GM10248 (cell line): ENCODE measurements around the gene PML.
"Not testable (repeated sequence)": the region's sequence is repeated elsewhere in the genome, so short reads cannot be mapped to it uniquely, and the experiment has no call there.

Experiments
- CTCF ChIA-PET: fragments of 300-600 bp; sonication (Branson Sonifier 250); formaldehyde crosslinking; extraction: SDS; loops from one replicate; lab custom pipeline; 2021; ENCODE audit warnings: antibody characterized with exemption; lab: Yijun Ruan, JAX
- POLR2A ChIA-PET: fragments of 350-650 bp; sonication (Branson Sonifier 250); formaldehyde crosslinking; extraction: SDS; loops from one replicate; lab custom pipeline; 2020; ENCODE audit warnings: antibody characterized with exemption; lab: Yijun Ruan, JAX
- DNase-seq: peaks from one replicate; pipeline ENCODE4 v3.0.0; 2012; ENCODE audit errors: extremely low spot score
- CTCF ChIP-seq: IDR thresholded peaks from 2 replicates; pipeline ENCODE4 v1.5.1; 2012; ENCODE audit warnings: mild to moderate bottlenecking, low read depth; ENCODE audit errors: extremely low read depth, missing control alignments, control extremely low read depth

Gene PML

GRCh38 chr15:74062671-74063070, 68.2 kb downstream of the PML start:
- TF ChIP-seq CTCF, result no peak
- DNase-seq, result no peak
- POLR2A ChIA-PET, result no interaction called here
- CTCF ChIA-PET, result interaction anchor here (1.1 kb wide), 1 partner anchor 8 kb away, joined by 3 read pairs; no protein-coding TSS in a partner anchor

DNA sequence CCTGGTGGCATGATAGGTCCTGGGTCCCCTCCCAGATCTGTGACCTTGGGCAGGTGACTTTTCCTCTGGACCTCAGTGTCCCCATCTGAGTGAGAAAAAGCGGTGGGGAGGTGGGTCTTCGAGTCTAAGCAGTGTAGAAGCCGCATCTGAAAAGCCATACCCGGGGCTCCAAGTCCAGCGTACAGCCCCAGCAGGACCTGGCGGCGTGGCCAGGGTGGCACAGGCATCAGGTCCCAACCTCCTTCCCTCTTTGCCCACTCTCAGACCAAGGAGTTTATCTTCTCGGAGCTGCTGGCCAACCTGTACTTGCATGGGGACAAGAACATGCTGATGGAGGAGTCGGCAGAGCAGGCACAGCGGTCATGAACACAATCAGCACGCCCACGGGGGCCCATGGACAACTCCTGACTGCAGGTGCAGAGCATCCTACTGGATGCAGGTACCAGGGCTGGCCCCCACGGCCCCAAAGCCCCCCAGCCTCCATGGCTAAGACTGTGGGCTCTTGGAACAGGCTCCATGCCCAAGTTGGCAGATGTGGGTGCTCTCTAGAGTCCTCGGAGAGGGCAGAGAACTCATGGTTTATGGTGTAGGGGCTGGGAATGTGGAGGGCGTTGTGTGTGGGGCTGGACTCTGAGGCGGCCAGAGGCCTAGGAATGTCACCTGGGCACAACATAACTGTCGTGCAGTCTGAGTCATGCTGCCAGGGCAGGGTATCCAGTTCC, 69.1 kb downstream of the PML start:
- POLR2A ChIA-PET, CTCF ChIA-PET, DNase-seq: not testable (repeated sequence)

- POLR2A ChIA-PET, result not testable (repeated sequence)
These were observed 69.7 kb downstream of the PML start for GRCh38 chr15:74064183-74064582.

GRCh38 chr15:74064822-74065221, 70.3 kb downstream of the PML start:
- DNase-seq, POLR2A ChIA-PET: not testable (repeated sequence)
- CTCF ChIA-PET, result interaction anchor here (0.9 to 1.6 kb wide), 4 partner anchors 11 to 258 kb away, joined by 3 to 5 read pairs (median 3); no protein-coding TSS in a partner anchor

More at GRCh38 chr15:74064183-74064582, 69.7 kb downstream of the PML start:
- not testable (repeated sequence) for DNase-seq
- CTCF ChIA-PET, result interaction anchor here (0.9 to 1.6 kb wide), 2 partner anchors 10 to 12 kb away, joined by 3 to 5 read pairs; no protein-coding TSS in a partner anchor

GRCh38 chr15:74065684-74066411, 71.3 kb downstream of the PML start:
- POLR2A ChIA-PET, DNase-seq: not testable (repeated sequence)
- CTCF ChIA-PET, result interaction anchor here (1.2 to 1.6 kb wide), 3 partner anchors 13 to 257 kb away, joined by 3 to 5 read pairs (median 3); no protein-coding TSS in a partner anchor
- TF ChIP-seq CTCF, result peak; percentile 46

- CTCF ChIA-PET, DNase-seq, POLR2A ChIA-PET: not testable (repeated sequence)
These were observed 77.1 kb downstream of the PML start for GRCh38 chr15:74071645-74072044.

DNA sequence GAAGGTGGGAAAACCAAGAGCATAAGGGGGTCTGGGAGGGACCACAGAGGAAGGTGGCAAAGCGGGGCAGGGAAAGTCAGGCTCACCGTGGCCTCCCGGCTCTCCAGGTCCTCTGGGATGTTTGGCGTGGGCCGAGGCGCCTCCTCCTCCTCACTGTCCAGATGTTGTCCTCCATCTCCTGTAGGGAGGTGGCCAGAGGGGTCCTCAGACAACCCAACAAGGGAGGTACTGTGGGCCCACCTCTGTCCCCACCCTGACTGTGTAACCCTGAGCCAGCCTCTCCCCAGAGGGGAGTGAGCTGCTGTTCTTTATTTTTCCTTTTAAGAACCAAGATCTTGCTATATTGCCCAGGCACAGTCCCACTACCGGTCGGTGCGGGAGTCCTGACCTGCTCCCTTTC, 77.6 kb downstream of the PML start:
- DNase-seq, POLR2A ChIA-PET, CTCF ChIA-PET: not testable (repeated sequence)

GRCh38 chr15:74072614-74073337, 78.3 kb downstream of the PML start:
- POLR2A ChIA-PET, CTCF ChIA-PET, DNase-seq: not testable (repeated sequence)
- TF ChIP-seq CTCF, result peak; percentile 52

- CTCF ChIA-PET, DNase-seq, POLR2A ChIA-PET: not testable (repeated sequence)
These were observed 81.3 kb downstream of the PML start for GRCh38 chr15:74075781-74076180.

DNA sequence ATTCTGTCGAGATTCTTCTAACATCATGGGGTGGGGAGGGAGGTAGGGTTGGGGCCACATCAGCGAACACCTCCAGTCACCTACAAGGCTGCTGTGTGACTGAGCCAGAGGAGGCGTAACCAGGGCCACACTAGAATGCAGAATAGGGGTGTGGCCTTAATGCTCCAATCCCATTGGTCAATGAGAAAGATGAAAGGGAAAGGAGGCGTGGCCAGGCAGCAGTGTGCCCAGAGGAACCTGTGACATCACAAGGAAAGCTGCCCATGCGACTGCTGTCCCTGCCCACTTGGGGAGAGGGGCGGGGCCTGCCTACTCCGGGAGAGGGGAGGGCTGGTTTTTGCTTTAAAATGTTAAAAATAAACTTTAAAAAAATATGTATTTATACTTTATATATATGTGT, 87.9 kb downstream of the PML start, which contains the start of gene GOLGA6A:
GOLGA6A (minus strand) TSS at position 101 of the 400 bp plus-strand sequence; CDS start at position 60, 41 bp downstream.
- DNase-seq, POLR2A ChIA-PET, CTCF ChIA-PET: not testable (repeated sequence)

DNA sequence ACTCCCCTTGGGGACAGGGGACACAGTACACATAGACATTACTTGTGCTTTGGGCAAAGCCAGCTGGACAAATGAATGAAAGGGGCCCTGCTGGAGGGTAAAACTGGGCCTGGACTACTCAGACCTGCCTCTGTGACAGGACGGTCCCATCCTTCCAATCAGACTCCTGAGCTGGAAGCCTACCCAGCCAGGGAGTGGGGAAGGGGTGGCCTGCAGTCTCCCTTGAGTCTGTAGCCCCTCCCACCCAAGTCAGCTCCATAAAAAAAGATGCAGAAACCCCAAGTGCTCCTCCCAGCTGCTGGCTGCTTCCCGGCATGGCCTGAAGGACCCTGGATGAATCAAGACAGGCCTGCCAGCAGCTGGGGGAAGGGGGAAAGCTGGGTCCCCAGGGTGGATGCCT, 100.1 kb downstream of the PML start:
- DNase-seq, CTCF ChIA-PET, POLR2A ChIA-PET: not testable (repeated sequence)

GRCh38 chr15:74095610-74096009, 101.1 kb downstream of the PML start:
- DNase-seq, POLR2A ChIA-PET, CTCF ChIA-PET: not testable (repeated sequence)

DNA sequence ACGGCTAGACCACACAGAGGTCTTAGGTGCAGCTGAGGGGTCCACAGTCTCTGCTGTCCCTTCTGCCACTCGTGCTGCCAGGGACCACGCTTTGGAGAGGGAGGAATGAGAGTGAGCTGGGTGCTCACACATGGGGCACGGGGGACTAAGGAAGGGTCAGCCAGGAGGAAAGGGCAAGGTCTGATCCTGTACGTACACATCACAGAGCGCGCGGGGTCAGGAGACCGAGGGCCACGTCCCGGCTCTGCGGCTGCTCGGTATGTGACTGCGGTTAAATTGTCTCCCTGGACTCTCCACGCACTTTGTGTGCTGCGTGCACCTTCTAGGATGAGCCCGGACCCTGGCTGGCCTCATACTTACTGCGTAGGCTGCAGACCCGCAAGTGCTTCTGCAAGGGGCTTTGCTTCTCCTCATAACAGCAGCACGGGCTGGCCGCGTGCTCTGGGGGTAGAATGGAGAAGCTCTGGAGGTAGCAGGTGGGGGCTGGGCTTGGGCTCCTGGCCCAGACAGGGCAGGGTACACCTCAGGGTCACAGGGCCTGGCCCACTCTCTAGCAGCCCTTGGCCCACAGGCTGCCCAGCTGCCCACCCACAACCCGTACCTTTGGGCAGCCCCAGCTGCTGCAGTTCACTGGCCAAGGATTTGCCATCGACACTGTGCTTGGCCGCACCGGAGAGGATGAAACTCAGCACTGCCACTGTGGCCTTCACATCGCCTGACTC, 102.4 kb downstream of the PML start:
- DNase-seq, CTCF ChIA-PET, POLR2A ChIA-PET: not testable (repeated sequence)
